ENCODE data around the gene RPL34. TPM values are rescaled to one million over a fixed set of nuclear protein-coding genes. Genes with fewer than 3 reads are reported as not detected.

RPL34 gene
- total and polyA plus RNA-seq, 2 of the 8 experiments (the other 6 are each of a cell fraction or from before 2014, with no cell fraction given) = 1,430 to 2,987 TPM

DNA sequence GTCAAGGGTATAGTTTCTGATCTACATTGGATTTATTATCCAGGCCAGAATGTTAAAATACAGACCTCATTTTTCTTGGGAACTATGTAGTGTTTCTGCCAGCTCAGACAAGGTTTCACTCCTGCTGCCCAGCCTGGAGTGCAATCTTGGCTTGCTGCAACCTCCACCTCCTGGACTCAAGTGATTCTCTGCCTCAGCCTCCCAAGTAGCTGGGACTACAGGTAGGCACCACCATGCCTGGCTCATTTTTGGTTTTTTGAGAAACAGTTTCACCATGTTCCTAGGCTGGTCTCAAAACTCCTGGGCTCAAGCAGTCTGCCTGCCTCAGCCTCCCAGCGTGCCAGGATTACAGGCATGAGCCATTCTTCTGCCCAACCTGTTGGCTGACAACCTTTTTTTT, 5.7 kb downstream of the RPL34 start:
- Histone ChIP-seq H3K18ac (ENCODE audit: extremely low read depth, low read length) (no peak overlapping the region), H2AFZ (ENCODE audit: low read length) (no peak overlapping the region), H3K79me1 (ENCODE audit: low read depth, low read length) (peaks cover 4% of the 10 kb centered on the region; the same call in 1 of the 2 replicates), H2BK15ac (ENCODE audit: low read length) (no peak overlapping the region), H3K9ac (replicated peaks in 1 of 4; ENCODE audit: extremely low read depth in 1 of 4, low read depth in 3 of 4, low read length in 3 of 4) (no peak overlapping the region), H4K91ac (replicated peaks; ENCODE audit: insufficient read length, low read length) (no peak overlapping the region), H3K4me3 (ENCODE audit: extremely low read depth in 1 of 4, insufficient read depth in 2 of 4, low read depth in 3 of 4, low read length in 4 of 4) (no peak overlapping the region), H3K23me2 (ENCODE audit: low read depth, low read length) (peaks cover 6% of the 10 kb centered on the region), H3K27ac (ENCODE audit: low read depth, low read length) (no peak overlapping the region), H3K9me3 (ENCODE audit: insufficient read depth in 2 of 2, low read depth in 1 of 2, low read length in 1 of 2) (no peaks in the 10 kb centered on the region), H3K4me2 (ENCODE audit: insufficient read depth in 1 of 2, low read depth in 2 of 2, low read length in 2 of 2) (no peak overlapping the region), H2BK12ac (ENCODE audit: low read depth, low read length) (no peak overlapping the region), H4K8ac (ENCODE audit: extremely low read depth, insufficient read depth, low read length) (peak overlapping the region; percentile 51), H3K79me2 (ENCODE audit: control insufficient read depth in 1 of 2, insufficient read depth in 2 of 2, low read length in 2 of 2) (peaks cover 12 to 38% of the 10 kb centered on the region in 2 experiments), H2BK5ac (ENCODE audit: low read depth, low read length) (no peak overlapping the region), H3K23ac (ENCODE audit: insufficient read length) (no peak overlapping the region), H3K27me3 (replicated peaks in 1 of 4; ENCODE audit: control insufficient read depth in 3 of 4, extremely low read depth in 1 of 4, insufficient read depth in 3 of 4, low read length in 3 of 4) (no peaks in the 10 kb centered on the region), H3K36me3 (ENCODE audit: control insufficient read depth in 2 of 4, insufficient read depth in 4 of 4, low read length in 3 of 4) (peaks cover 49 to 96% (median 77%) of the 10 kb centered on the region in 4 experiments), H3K14ac (ENCODE audit: insufficient read length) (no peak overlapping the region), H3K4ac (replicated peaks; ENCODE audit: insufficient read length, low read depth, low read length) (no peak overlapping the region), H3K56ac (replicated peaks; ENCODE audit: insufficient read length, low read depth, low read length) (no peak overlapping the region), H3K4me1 (replicated peaks in 1 of 4; ENCODE audit: control insufficient read depth in 3 of 4, insufficient read depth in 4 of 4, low read length in 3 of 4) (peaks cover 0 to 6% (median 1%) of the 10 kb centered on the region in 4 experiments; a peak in 3 of 7 replicates), H2AK5ac (ENCODE audit: low read depth, low read length) (no peak overlapping the region), H4K20me1 (replicated peaks in 1 of 2; ENCODE audit: control insufficient read depth in 1 of 2, insufficient read depth in 2 of 2, low read length in 2 of 2) (peaks cover 15 to 22% of the 10 kb centered on the region in 2 experiments), H2BK120ac (replicated peaks; ENCODE audit: low read depth, low read length) (no peak overlapping the region), H4K5ac (ENCODE audit: insufficient read length, low read depth, low read length) (no peak overlapping the region), H2BK20ac (ENCODE audit: low read length) (no peak overlapping the region)
- CTCF ChIA-PET (ENCODE audit: partially characterized antibody) = interaction anchor here (0.9 kb wide), 1 partner anchor 15 kb away, joined by 4 read pairs; no protein-coding TSS in a partner anchor
- FAIRE-seq (no peak), DNase-seq (ENCODE audit: low read depth in 1 of 2, low spot score in 2 of 2) (no peak)
- POLR2A ChIA-PET (ENCODE audit: partially characterized antibody) = interaction anchor here (0.6 to 4.9 kb wide), 12 partner anchors 10 to 839 kb away, joined by 3 to 40 read pairs (median 3); partner anchors contain the start of gene OSTC
- WGBS, 2 experiments (ENCODE audit: extremely low coverage in 1 of 2, insufficient coverage in 1 of 2, insufficient read length in 1 of 2, insufficient replicate concordance in 2 of 2, low coverage in 1 of 2, low lambda C conversion rate in 2 of 2, missing lambda C conversion rate in 1 of 2) = 89% methylated on average over 1 of the region's 1 CpG; no CpG with 5 or more reads in 1 of the 2 experiments
- TF ChIP-seq CBX8 (IDR thresholded peaks at IDR 0.05; ENCODE audit: borderline replicate concordance, low read depth, low read length) (no peak), KDM1A (IDR thresholded peaks at IDR 0.05; ENCODE audit: borderline replicate concordance, low read length) (no peak), CTCF (IDR thresholded peaks at IDR 0.05; ENCODE audit: control extremely low read depth in 1 of 3, insufficient read depth in 1 of 3, low read depth in 1 of 3, low read length in 3 of 3) (no peak), POLR2A (IDR thresholded peaks at IDR 0.05; ENCODE audit: control extremely low read depth in 1 of 2, low read depth in 2 of 2, low read length in 2 of 2) (peak; percentile 18 to 79)
- TF ChIP-seq, protein P1, sequence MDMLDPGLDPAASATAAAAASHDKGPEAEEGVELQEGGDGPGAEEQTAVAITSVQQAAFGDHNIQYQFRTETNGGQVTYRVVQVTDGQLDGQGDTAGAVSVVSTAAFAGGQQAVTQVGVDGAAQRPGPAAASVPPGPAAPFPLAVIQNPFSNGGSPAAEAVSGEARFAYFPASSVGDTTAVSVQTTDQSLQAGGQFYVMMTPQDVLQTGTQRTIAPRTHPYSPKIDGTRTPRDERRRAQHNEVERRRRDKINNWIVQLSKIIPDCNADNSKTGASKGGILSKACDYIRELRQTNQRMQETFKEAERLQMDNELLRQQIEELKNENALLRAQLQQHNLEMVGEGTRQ (IDR thresholded peaks at IDR 0.05; ENCODE audit: low read length) = no peak

Data from H1 (cell line).